RWPE2 (cell line): ENCODE measurements around the gene ITGAV.

Experiments used
- ATAC-seq: fragments of 200-7000 bp; cut with Tn5 transposase; 3 replicates; pipeline ENCODE4 v1.9.1; 2021; ENCODE audit warnings: low read depth
- DNase-seq: peaks from one replicate; pipeline ENCODE4 v3.0.0-alpha.2; 2020; ENCODE audit warnings: low spot score
- H3K27ac ChIP-seq: fragments of 450-650 bp; 2 replicates; pipeline ENCODE4 v1.5.1; 2017; ENCODE audit warnings: mild to moderate bottlenecking; ENCODE audit not compliant: poor library complexity, severe bottlenecking
- H3K27me3 ChIP-seq: fragments of 250-450 bp; sonication (Bioruptor Pico); 2 replicates; pipeline ENCODE4 v1.5.1; 2021; ENCODE audit warnings: mild to moderate bottlenecking, moderate library complexity; ENCODE audit not compliant: insufficient read depth, poor library complexity, severe bottlenecking
- H3K36me3 ChIP-seq: fragments of 250-450 bp; sonication (Bioruptor Pico); 2 replicates; pipeline ENCODE4 v1.5.1; 2020; ENCODE audit warnings: low read depth, mild to moderate bottlenecking, moderate library complexity
- H3K4me1 ChIP-seq: fragments of 250-450 bp; sonication (Bioruptor Pico); 2 replicates; pipeline ENCODE4 v1.5.1; 2021; ENCODE audit warnings: mild to moderate bottlenecking, moderate library complexity; ENCODE audit not compliant: insufficient read depth, poor library complexity, severe bottlenecking
- H3K4me3 ChIP-seq: fragments of 250-450 bp; sonication (Bioruptor Pico); 2 replicates; pipeline ENCODE4 v1.5.1; 2021; ENCODE audit warnings: mild to moderate bottlenecking, moderate library complexity; ENCODE audit not compliant: severe bottlenecking
- H3K9me3 ChIP-seq: fragments of 250-450 bp; sonication (Bioruptor Pico); 2 replicates; pipeline ENCODE4 v1.5.1; 2021; ENCODE audit warnings: mild to moderate bottlenecking, moderate library complexity; ENCODE audit not compliant: severe bottlenecking
- TF ChIP-seq, protein P1 (sequence below): fragments of 450-650 bp; IDR thresholded peaks from one replicate; pipeline ENCODE4 v1.5.1; 2017; ENCODE audit warnings: mild to moderate bottlenecking, moderate library complexity; ENCODE audit not compliant: poor library complexity, severe bottlenecking

Gene ITGAV

DNA sequence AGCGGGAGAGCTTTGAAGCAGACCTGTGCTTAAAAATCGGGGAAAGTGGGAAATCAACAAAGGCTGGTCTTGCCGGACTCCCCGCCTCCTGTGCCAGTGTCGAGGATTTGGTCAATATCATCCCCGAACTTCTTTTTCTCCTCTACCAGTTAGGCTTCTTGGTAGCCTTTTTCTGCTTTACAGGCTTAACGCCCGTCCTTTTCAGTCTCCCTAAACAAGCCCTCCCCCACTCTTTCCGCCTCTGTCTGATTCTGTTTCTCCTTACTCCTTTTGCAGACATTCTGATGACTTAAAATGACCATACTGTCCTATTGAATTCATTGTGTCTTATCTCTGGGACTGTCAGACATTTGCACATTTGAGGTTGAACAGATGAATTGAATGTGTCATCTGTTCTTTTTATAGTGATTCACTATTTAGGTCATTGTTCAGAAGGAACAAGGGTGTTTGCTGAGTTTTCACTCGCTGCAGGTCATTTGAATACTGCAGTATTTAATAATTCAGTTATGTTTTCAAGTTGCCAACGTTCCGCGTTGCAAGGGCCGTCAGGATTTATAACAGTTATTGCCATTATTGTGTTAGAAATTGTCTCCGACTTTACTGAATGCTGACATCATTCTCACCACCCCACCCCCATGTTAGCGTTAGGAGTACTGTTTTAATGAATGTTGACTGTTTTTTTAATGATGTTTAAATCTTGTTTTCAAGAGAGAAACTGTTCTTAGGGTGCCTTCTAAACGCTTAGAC lies 1.1 kb downstream of the ITGAV start:
- TF ChIP-seq, protein P1, sequence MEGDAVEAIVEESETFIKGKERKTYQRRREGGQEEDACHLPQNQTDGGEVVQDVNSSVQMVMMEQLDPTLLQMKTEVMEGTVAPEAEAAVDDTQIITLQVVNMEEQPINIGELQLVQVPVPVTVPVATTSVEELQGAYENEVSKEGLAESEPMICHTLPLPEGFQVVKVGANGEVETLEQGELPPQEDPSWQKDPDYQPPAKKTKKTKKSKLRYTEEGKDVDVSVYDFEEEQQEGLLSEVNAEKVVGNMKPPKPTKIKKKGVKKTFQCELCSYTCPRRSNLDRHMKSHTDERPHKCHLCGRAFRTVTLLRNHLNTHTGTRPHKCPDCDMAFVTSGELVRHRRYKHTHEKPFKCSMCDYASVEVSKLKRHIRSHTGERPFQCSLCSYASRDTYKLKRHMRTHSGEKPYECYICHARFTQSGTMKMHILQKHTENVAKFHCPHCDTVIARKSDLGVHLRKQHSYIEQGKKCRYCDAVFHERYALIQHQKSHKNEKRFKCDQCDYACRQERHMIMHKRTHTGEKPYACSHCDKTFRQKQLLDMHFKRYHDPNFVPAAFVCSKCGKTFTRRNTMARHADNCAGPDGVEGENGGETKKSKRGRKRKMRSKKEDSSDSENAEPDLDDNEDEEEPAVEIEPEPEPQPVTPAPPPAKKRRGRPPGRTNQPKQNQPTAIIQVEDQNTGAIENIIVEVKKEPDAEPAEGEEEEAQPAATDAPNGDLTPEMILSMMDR: no peak
- Histone ChIP-seq H3K27ac (peak overlapping the region; percentile 75), H3K4me3 (peak overlapping the region; percentile 83), H3K4me1 (peaks cover 12% of the 10 kb centered on the region), H3K36me3 (no peaks in the 10 kb centered on the region), H3K9me3 (no peaks in the 10 kb centered on the region), H3K27me3 (no peaks in the 10 kb centered on the region)
- ATAC-seq (peak; percentile 10; the same call in 1 of the 3 replicates), DNase-seq (no peak)

DNA sequence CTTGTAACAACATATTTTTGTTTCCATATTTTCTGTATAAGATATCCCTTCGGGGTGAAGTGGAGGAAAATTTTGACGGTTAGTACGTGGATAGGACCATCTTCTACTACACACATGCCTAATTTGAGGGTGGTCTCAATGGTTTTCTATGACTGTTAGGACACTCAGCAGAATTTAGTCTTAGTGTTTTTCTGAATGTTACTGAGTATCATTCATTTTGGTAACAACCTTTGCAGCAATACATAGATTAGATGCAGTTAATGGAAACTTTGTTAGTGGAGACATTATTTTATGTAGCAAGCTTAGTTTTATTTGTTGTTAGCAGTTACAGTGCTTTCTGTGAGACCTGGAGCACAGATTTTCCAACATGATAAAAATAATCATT lies 1.6 kb downstream of the ITGAV start:
- Histone ChIP-seq H3K4me1 (peaks cover 12% of the 10 kb centered on the region), H3K36me3 (no peaks in the 10 kb centered on the region), H3K27ac (peak overlapping the region; percentile 75), H3K4me3 (peak overlapping the region; percentile 83), H3K9me3 (no peaks in the 10 kb centered on the region), H3K27me3 (no peaks in the 10 kb centered on the region)
- no peak for ATAC-seq
- TF ChIP-seq, protein P1: no peak
- DNase-seq: no peak

GRCh38 chr2:186592137-186592875 lies 2.5 kb downstream of the ITGAV start:
- H3K4me3 ChIP-seq: no peak overlapping the region
- DNase-seq: no peak
- no peak for ATAC-seq
- TF ChIP-seq, protein P1: no peak
- peaks cover 18% of the 10 kb centered on the region for H3K4me1 ChIP-seq
- no peak overlapping the region for H3K27ac ChIP-seq
- H3K36me3 ChIP-seq: no peaks in the 10 kb centered on the region
- no peaks in the 10 kb centered on the region for H3K27me3 ChIP-seq
- H3K9me3 ChIP-seq: no peaks in the 10 kb centered on the region

DNA sequence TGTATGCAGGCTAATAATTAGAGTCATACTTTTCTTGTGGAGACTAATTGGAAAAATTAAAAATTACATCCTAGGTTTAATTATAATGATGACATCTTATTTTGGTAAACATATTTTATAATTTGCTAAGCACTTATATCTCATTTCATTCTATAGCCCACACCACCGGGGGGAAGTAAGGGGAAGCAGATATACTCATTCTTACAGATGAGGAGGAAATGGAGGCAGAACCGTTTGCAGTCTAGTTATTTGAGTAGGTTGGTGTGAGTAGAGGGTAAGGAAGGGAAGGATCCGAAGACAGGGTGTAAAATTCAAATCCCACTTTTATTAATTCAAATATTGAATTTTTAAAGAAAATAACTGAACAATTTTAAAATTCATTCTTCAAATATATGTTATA lies 3.7 kb downstream of the ITGAV start:
- H3K9me3 ChIP-seq: no peaks in the 10 kb centered on the region
- DNase-seq (no peak), ATAC-seq (no peak)
- peaks cover 18% of the 10 kb centered on the region for H3K4me1 ChIP-seq
- no peaks in the 10 kb centered on the region for H3K36me3 ChIP-seq
- H3K27ac ChIP-seq: no peak overlapping the region
- H3K27me3 ChIP-seq: no peaks in the 10 kb centered on the region
- TF ChIP-seq, protein P1: no peak
- H3K4me3 ChIP-seq: no peak overlapping the region
